Measurements from ENCODE around the gene KIF5A.

Gene KIF5A

DNA sequence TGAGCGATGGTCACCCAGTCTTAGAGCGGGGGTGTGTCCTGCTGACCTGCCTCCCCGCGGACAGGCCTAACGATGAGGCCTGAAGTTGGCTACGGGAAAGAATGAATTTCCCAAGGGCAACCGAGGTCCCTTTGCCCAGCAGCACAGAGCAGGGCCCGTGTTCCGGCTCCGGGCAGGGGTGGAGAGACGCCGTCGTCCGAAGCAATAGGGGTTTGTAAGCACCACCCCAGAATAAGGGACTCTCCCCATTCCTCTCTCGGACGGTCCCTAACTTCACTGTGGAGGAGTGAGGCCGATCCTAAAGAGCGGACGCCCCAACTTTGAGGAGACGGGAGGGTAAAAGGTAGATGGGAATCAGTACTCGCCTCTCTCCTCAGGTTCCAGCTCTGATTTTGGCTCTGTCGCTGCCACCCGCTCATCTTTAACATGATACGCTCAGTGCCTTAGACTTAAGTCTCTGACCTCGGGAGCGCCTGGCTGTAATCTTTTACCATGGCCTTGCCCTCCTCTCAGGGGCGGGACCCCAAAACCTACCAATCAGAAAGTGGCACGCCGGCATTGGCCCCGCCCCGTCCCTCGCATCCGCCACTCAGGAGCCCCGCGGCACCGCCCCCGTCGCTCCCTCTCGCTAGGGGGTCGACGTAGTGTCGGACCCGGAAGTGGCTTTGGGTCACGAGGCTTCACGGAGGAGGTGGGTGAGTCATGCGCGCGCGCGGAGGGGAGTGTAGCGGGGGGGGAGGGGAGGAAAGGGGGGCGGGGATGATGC lies 29.6 kb upstream of the KIF5A start, which contains the start of gene DDIT3:
Gene DDIT3, minus strand, starts transcription at position 462 of the 766 bp plus-strand sequence. CDS start 3,108 bp downstream, outside the sequence.
- DNase-seq (ENCODE audit: low read depth): peak; percentile 94

DNA sequence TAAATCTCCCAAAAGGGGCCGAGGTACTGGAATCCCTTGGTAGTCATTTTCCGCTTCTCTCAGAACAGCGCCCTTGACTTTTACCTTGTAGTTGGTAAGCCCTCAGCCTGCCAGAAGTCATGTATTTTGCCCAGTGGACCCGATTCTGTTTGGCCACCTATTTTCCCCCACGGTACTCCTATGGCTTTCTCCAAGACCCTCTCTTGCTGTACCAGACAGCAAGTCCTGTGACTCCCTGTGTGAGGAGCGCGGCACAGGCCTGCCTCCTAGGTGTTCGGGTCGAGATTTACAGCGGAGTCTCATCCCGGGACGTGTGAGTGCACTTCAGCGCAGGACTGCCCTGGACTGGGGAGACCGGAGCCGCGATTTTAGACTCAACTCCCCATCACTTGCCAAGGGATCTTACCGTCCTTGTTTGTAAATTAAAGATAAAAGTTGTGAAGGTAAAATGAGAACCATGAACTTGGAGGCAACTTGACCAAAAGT lies 28.3 kb upstream of the KIF5A start:
- no peak for DNase-seq (ENCODE audit: low read depth)

DNA sequence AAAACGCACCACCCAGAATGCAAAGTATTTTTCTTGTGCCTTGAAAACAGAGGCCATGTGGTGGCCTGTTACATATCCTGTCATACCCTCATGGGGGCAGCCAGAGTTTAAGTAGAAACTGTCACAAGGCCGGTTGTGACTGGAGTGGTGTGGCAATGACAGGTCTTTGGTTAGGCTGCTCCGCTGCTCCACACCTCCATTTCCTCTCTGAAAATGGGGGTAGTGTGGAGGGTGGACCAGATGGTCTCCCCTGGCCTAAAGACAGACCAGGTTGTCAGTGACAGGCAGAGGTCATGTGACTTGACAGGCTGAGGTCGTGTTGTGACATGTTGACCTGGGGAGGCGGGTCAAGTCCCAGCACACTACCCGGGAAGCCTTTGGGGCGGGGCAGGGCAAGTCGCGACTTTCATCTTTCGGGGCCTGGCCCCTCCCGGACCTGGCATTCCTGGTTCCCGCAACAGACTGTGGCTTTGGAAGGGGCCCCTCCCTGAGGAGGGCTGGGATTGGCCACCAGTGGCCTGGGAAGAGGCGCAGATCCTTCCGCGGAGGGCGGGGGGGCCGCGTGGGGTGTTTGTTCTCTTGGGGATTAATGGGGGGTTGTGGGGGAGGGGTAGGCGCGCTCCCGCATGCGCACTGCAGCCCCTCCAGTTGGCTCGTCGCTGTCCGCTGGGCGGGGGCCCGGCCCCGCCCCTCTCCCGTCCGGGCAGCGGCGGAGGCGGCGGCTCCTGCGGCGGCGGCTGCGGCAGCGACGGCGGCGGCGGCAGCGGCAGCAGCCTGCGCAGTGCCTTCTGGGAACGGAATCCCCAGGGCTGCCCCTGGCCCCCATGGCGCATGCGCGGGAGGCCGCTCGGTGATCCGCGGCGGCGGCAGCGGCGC lies 27.6 kb upstream of the KIF5A start, which contains the start of gene MBD6:
Gene MBD6, plus strand, starts transcription at position 814 of the 876 bp plus-strand sequence. CDS start 1,480 bp downstream, outside the sequence.
- DNase-seq (ENCODE audit: low read depth): peak; percentile 84

DNA sequence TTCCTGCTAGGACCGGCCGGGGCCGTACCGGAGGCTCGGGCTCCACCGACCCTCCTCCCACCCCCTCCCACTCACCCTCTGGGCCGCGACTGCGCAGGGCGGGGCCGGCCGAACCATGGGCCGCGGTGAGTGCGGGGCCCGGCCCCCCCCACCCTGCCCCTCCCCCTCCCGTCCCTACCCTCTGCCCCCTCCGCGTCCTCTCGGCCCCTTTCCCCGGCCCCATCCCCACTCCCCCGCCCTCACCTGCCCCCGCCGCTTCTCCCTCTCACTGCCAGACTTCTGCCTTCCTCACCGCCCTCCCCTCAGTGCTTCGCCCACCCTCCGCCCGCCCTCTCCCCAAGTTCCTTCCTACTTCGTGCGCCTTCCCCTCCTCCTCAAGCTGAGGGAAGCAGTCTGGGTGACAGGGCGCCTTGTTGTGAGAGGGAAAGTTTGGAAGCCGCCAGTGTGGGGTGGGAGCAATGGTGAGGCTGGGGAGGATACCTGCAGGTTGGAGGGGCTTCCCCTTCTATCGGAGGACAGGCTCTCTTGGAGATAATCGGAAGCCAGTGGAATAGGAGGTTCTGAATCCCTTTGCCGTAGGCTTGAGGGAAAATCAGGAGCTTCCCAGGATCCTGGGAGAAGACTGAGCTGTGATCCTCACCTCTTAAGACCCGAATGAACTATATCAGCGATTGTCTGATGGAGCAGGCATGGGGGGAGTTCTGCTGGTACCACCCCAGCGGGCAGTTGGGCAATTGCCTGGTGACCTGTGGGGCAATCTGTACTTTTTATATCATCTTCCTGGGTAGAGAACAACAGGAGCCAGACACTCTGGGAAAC lies 26.7 kb upstream of the KIF5A start:
- no peak for DNase-seq (ENCODE audit: low read depth)

DNA sequence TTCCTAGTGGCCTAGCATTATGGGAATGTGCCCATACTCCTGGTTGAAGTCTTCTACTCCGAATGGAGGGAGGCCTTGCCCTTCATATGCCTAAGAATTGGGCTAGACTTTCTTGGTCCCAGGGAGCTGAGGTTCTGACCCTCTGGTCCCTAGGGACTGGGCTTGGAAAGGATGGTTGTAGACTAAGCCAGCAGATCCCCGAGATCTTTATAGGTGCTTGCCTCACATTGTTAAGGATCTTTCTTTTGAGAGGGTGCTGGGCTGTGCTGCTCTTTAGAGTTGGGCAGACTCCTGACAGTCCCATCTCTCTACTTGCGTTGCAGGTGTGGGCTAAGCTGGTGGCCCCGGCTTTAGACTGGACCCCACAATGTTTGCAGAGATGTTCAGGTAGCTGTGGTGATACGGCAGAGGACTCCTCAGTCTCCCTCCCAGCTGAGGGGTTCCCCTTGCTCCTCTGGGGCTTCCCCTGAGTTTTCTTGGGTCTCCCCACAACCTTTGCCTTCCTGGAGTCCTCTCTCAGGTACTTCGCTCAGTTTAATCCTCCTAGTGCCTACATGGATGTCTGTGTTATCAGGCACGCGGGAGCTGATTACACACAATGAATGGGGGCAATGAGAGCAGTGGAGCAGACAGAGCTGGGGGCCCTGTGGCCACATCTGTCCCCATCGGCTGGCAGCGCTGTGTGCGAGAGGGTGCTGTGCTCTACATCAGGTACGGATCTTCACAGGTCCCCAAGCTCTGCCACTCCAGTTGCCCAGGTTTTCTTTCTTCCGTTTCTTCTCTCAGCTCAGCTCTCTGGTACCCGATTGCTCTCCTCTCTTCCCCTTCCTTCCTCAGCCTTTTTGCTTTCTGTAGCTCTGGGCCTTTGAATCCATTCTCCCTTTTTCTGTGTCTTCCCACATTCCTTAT lies 25.9 kb upstream of the KIF5A start:
- no peak for DNase-seq (ENCODE audit: low read depth)

DNA sequence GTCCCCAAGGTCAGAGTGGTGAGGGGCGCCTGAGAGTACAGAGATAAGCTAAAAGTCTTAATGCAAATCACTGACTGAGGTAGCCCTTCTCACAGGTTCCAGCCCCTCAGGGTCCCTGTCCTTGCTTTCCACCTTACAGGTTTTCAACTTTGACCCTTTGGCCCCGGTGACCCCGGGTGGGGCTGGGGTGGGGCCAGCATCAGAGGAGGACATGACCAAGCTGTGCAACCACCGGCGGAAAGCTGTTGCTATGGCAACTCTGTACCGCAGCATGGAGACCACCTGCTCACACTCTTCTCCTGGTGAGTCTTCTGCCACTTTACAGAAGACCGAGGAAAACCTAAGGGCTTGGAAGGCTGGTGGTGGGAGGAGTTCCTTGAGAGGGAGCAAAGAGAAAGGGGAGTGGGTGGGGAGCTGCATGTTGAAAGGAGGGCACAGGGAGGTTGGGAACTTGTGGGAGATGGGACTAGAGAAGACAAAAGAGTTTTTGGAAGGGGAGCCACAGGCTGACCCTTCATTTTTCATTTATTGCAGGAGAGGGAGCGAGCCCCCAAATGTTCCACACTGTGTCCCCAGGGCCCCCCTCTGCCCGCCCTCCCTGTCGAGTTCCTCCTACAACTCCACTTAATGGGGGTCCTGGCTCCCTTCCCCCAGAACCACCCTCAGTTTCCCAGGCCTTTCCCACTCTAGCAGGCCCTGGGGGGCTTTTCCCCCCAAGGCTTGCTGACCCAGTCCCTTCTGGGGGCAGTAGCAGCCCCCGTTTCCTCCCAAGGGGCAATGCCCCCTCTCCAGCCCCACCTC lies 24.8 kb upstream of the KIF5A start:
- no peak for DNase-seq (ENCODE audit: low read depth)

DNA sequence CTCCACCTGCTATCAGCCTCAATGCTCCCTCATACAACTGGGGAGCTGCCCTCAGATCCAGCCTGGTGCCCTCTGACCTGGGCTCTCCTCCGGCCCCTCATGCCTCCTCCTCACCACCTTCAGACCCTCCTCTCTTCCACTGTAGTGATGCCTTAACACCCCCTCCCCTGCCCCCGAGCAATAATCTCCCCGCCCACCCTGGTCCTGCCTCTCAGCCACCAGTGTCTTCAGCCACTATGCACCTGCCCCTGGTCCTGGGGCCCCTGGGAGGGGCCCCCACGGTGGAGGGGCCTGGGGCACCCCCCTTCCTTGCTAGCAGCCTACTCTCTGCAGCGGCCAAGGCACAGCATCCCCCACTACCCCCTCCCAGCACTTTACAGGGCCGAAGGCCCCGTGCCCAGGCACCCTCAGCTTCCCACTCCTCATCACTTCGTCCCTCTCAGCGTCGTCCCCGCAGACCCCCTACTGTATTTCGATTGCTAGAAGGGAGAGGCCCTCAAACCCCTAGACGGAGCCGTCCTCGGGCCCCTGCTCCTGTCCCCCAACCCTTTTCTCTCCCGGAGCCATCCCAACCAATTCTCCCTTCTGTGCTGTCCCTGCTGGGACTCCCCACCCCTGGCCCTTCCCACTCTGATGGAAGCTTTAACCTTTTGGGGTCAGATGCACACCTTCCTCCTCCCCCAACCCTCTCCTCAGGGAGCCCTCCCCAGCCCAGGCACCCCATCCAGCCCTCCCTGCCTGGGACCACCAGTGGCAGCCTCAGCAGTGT lies 24.0 kb upstream of the KIF5A start:
- DNase-seq (ENCODE audit: low read depth): no peak

DNA sequence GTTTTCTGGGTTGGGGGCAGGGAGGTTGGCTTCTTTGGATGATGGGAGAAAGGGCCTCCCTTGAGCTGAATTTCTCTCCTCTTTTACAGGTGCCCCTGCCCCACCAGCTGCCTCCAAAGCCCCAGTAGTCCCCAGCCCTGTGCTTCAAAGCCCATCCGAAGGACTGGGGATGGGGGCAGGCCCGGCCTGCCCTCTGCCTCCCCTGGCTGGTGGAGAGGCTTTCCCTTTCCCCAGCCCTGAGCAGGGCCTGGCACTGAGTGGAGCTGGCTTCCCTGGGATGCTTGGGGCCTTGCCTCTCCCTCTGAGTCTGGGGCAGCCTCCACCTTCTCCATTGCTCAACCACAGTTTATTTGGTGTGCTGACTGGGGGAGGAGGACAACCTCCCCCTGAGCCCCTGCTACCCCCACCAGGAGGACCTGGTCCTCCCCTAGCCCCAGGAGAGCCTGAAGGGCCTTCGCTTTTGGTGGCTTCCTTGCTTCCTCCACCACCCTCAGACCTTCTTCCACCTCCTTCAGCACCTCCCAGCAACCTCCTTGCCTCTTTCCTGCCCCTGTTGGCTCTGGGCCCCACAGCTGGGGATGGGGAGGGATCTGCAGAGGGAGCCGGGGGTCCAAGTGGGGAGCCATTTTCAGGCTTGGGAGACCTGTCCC lies 23.2 kb upstream of the KIF5A start:
- DNase-seq (ENCODE audit: low read depth): no peak

DNA sequence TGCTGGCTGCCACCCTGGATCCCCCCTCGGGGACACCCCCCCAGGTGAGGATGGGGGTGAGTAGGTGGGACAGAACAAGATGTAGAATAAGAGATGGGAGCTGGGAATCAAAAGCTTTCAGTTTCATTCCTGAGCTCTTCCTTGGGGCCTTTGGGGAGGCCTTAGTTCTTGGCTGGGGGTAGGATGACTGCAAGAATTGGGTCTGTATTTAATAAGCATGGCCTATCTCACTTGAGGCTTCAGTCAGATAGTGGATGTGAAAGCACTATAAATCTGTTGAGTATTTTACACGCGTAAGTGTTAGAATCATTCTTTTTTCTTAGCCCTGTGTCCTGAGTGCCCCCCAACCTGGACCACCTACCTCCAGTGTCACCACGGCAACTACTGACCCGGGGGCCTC lies 22.7 kb upstream of the KIF5A start:
- no peak for DNase-seq (ENCODE audit: low read depth)

DNA sequence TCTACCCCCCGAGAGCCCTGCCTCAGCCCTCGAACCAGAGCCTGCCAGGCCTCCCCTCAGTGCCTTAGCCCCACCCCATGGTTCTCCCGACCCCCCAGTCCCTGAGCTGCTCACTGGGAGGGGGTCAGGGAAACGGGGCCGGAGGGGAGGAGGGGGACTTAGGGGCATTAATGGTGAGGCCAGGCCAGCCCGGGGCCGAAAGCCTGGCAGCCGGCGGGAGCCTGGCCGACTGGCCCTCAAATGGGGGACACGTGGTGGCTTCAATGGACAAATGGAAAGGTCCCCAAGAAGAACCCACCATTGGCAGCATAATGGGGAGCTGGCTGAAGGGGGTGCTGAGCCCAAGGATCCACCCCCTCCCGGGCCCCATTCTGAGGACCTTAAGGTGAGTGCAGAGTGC lies 21.7 kb upstream of the KIF5A start:
- DNase-seq (ENCODE audit: low read depth): no peak

DNA sequence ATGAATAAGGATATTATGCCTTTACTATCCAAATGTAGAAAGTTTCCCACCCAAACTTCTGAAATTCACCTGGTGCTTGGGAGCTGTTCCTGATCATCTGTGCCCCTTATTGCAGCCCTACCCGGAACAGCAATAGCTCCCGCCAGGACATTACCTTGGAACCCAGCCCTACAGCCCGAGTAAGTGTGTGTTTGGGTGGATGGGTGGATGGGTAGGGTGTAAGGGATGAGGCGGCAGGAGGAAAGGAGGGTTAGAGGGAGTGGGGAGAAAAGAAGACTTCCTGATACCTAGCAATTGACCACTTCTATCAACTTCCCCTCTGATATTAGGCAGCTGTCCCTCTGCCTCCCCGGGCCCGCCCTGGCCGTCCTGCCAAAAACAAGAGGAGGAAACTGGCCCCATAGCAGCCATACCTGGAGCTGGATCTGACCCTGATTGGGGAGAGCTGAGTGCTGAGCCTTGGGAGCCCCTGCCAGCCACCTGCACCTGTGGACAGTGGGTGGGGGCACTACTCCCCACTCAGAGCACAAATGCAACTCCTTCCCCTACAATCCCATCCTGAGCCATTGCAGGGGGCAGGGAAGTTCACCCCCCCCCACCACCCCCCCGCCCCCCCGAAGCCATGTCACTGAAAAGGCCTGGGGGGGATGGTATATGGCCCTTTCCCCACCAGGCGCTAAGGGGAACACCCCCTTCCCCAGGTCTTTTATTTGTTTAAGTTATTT lies 20.9 kb upstream of the KIF5A start:
- DNase-seq (ENCODE audit: low read depth): no peak

DNA sequence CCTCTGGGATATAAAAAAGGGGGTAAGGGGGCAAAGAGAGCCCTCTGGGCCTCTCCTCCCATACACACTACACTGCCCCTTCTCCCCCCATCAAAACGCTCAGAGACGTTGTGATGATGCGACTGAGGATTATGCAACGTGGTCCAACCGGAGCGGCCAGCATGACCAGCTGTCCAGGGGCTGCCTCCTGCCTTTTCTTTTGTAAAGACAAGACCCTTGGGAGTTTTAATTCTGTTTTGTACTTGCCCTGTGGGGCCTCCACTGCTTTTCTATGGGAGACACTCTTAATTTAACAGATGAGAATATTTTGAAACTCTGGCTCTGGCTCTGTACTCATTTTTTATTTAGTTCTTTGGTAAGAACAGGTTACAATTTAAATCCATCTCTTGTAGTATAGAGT lies 20.0 kb upstream of the KIF5A start:
- DNase-seq (ENCODE audit: low read depth): no peak

DNA sequence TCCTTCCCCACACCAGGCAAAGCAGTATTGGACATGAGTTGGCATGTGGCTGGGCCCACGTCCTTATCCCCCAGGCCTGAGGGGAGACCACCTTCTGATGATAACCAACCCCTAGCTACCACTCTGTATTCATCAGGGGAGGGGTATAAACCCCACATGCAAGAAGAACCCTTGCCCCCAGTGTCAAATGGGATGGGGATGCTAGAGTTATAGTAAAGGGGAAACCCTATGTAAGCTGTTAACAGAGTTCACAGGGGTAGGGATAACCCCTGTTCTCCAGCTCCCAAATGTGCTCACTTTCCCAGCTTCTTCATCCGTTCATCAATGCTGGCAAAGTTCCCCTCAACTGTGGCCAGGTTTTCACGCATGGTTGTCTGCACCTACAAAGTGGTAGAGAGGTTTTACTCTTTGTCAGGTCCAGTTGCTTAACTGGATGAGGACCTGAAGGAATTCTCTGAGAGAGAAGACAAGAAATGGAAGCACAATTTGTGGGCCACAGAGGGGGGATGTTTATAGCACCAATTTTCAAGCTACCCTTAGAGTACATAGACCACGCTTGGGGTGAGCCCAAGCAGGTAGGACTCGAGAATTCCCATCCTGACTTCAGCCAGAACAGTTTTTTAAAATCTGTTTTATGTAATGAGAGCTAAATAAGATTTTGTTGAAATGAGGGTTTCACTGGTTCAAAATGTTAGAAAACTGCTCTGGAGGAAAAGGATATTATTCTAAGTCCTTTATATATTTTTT lies 19.3 kb upstream of the KIF5A start:
- DNase-seq (ENCODE audit: low read depth): no peak

DNA sequence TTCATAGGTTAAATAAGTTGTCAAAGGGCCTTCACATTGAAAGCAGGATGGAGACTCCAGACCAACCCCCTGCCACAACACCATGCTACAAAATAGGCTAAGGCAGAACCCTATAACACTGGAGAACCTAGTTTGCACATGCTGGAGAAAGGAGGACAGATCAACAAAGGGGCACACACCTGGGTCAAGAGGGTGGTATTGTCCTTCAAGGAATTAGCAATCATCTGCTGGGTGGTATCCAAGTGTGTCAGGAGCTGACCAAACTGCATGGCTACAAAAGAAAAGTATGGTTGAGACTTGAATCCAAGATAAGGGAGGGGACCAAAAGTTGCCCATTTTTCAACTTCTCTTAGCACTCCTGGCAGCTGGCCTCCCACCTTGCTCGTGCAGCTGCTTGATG lies 18.0 kb upstream of the KIF5A start:
- no peak for DNase-seq (ENCODE audit: low read depth)

DNA sequence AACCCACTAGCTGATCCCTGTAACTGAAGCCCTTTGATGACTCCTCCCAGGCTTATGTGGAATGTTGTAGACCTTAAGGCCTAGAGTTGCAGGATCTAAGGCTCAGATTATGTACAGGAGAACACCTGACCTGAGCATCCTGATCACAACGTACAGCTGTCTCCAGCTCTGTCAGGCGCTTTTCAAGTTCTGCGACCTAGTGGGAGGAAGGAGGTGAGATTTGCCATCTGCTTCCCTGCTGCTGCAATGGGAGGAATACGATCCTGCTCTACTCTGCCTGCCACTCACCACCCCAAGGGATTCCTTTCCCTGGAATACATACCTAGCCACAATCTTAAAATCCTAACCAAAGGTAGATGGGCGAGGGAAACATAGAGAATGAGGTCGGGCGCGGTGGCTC lies 16.7 kb upstream of the KIF5A start:
- no peak for DNase-seq (ENCODE audit: low read depth)

DNA sequence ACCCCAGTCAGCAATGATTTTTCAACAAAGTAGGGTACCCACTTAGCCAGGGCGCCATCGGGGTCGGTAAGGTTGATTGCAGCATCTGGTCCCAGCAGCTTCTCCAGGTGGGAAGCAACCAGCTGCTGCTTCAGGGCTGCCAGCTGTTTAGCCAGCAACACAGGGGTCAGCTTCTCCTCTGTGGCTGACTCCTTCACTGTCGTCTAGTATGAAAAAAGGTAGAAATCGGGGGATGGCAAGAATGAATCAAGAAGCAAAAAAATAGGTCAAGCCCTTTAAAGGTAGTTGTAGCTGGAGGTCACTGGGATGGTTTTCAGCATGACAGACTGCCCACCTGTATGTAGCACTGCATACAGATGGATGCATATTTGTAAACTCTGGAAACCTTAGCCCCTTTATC lies 15.6 kb upstream of the KIF5A start:
- DNase-seq (ENCODE audit: low read depth): no peak

DNA sequence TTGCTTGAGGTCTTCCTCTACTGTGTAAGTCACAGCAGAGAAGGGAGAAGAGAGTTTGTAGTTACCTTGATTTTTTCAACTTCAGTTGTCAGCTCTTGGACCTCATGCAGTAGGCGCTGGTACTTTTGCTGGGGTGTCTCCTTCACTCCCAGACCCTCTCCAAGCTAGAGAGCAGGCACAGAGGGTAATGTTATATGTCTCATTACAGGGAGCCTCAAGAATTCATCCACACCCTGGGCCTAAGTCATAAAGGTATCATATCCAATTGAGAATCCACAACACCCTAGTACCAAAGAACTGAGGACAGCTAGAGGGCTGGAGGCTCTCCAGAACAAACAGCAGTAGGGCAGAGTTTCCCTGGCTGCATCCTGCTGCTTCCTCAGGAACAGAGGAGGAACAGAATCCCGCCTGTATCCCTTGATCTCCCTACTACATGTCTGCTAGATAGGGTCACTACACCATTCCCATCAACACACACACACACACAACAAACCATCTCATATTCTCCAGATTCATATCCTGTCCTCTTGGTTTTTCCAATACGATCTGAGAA lies 14.8 kb upstream of the KIF5A start:
- DNase-seq (ENCODE audit: low read depth): no peak
